GM21515 (cell line): ENCODE data around the gene DNAJA1.
A peak's percentile ranks its signal among the peaks of the same experiment; 100 is the strongest.

Experiments used
- ATAC-seq: cut with Tn5 transposase; IDR thresholded peaks from one replicate; pipeline ENCODE4 v1.9.1; 2021; ENCODE audit not compliant: unreplicated experiment

DNAJA1 gene

DNA sequence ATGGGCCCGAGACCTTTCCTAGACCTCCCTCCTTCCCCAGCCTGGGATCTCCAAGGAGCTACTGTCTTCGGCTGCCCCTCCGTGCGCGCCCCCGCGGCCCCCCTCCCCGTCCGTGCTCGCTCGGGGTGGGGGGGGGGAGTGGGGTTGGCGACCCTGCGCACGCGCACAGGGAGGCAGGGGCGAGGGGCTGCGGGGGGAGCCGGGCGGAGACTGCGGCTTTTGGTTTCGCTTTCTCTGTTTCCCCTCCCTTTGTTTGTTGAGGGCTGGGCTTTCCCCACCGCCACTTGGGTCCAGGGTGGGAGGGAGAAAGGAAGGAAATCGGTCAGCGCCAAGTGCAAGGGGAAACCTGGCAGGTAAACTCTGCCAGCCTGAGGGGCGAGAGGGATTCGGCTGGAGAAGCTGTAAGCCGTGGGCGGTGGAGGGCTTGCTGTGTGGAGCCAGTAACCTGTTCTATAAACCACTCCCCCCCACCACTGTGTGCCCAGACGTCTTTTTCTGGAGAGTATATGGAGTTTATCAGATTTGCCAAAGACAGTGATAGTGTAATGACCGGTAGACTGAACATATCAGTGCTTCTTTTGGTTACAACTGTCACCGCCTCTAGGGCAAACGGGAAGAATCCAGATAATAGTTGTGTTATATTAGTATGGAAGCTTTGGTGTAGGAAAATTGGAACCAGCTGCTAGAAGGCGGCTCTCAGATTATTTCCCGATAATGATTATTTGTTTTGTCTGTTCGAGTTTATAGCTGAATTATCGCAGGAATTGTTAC is 684 bp downstream of the DNAJA1 start:
- peak; percentile 37 for ATAC-seq

DNA sequence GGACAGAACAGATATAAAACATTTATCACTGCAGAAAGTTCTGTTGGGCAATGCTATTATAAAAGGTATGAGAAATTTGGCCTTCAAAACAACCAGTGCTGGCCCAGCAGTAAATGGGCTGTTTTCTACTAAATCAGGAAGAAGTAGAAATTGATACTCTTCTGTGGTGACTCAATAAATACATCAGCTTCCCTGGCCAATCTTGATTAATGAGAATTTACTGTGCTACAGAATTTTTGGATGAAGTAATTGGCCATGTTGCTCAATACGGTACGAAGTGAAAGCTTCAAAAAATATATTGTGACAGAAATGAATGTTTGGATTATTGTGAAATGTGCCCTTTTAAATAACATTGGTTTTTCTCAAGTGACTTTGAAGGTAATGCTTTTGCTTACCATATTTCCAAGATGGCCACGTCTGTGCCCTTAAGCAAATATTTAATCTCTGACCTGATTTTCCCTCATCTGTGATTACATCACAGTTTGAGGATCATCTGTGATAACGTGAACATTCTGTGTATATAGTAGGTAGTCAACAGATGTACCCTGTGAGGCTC is 4.2 kb downstream of the DNAJA1 start:
- no peak for ATAC-seq

DNA sequence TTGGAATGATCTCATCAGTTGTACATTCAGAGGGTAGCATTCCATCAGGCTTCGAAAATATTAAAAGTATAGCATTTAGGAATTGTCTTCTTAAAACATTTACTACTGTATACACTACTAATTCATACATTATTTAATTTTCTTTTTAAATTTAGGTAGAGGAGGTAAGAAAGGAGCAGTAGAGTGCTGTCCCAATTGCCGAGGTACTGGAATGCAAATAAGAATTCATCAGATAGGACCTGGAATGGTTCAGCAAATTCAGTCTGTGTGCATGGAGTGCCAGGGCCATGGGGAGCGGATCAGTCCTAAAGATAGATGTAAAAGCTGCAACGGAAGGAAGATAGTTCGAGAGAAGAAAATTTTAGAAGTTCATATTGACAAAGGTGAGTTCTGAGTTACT is 5.2 kb downstream of the DNAJA1 start:
- no peak for ATAC-seq

DNA sequence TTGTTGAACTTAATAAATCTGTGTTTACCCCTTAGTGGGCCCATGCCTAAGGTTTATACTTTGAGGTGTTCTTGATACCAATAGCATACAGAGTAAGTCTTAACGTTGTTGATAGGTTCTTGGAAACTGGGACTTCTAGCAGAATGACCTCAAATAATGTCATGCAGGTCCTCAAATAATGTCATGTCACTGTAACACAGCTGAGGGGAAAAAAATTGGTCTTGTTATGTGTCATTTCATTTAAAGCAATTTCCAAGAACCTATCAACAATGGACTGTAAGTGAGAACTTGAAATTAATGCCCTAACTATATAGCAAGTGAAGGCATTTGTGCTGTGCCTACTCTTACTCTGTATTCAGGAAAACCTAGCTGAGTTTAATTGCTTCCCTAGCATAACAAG is 7.2 kb downstream of the DNAJA1 start:
- no peak for ATAC-seq

DNA sequence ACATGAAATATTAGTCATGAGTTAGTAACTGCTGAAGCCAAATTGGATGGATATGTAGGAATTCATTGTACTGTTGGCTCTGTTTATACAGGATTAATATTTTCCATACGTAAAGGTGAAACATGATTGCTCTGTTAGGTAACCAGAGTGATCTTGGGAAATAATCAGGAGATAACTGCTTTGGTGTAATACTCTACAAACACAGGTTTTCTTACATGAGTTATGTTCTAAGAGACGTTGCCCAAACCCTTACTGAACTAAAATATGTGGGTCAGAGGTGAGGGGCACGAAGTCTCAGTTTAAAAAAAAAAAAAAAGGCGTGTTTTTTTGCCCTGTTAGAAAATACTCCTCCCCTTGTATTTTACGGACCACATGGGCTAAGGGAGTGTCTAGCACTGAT is 7.8 kb downstream of the DNAJA1 start:
- no peak for ATAC-seq

DNA sequence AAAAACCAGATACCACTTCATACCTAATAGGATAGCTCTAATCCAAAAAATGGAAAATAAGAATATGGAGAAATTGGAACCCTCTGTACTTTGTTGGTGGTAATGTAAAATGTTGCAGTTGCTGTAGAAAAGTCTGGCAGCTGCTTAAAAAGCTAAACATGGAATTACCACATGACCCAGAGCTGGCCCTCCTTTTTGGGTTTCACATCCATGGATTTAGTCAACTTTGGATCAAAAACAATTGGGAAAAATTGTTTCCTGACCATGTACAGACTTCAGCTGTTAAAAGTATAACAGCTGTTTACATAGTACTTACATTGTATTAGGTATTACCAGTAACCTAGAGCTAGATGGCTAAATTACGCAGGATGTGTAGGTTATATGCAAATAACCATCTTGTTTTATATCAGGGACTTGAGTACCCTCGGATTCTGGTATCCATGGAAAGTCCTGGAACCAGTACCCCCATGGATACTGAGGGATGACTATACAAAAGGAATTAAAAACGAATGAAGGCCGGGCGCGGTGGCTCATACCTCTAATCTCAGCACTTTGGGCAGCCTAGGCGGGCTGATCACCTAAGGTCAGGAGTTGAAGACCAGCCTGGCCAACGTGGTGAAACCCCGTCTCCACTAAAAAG is 15.8 kb downstream of the DNAJA1 start:
- ATAC-seq: no peak

DNA sequence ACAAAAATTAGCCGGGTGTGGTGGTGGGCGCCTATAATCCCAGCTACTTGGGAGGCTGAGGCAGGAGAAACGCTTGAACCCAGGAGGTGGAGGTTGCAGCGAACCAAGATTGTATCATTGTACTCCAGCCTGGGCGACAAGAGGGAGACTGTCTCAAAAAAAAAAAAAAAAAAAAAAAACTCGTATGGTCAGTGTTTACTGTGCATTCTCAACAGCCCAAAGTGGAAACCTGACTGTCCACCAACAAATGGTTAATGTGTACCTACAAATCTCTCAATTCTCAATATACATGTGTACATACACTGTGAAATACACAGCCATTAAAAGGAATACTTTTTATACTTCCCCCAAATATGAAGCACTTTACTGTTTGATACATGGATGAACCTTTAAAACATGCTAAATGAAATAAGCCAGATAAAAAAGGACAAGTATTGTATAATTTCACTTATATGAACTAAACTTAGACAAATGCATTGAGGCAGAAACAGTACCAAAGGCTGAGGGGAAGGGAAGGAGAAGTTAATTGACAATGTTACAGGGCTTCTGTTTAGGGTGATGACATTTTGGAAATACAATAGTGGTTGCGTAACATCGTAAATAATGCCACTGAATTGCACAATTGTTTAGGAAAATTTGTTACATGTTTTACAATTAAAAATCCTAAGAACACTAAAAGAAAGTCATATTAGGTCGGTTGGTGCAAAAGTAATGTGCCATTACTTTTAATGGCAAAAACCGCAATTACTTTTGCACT is 16.5 kb downstream of the DNAJA1 start:
- no peak for ATAC-seq

DNA sequence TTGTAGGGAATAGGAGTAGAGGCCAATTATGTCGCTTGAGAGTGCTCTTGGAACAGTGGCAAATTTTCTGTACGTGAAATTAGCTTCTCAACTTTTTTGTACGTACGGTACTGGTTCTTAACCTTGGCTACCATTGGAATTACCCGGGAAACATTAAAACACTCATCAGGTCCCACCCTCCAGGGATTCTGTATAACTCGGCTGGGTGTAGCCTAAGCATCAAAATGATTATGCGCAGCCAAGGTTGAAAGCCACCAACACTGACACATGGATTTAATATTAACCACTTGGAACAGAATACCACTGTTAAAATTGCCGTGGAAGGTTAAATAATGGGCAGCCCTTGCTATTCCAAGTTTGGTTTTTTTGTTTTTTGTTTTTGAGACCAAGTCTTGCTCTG is 17.4 kb downstream of the DNAJA1 start:
- no peak for ATAC-seq

DNA sequence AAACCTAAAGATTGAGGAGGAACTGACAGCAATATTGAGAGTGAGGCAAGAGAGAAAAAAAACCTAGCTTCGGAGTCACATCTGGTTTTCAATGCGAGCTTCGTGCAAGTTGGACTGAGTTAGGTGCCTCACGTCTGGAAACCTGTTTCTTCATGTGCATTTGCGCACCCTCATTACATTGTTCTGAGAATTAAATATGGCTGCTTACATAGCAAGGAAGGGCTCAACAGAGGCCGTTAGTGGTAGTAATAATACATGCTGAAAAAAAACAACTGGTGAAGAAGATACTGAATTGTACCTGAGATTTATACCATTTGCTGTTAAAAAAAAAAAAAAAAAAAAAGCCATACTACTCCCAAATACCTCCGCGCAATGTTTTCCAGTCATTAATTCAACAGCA is 18.6 kb downstream of the DNAJA1 start:
- ATAC-seq: no peak

DNA sequence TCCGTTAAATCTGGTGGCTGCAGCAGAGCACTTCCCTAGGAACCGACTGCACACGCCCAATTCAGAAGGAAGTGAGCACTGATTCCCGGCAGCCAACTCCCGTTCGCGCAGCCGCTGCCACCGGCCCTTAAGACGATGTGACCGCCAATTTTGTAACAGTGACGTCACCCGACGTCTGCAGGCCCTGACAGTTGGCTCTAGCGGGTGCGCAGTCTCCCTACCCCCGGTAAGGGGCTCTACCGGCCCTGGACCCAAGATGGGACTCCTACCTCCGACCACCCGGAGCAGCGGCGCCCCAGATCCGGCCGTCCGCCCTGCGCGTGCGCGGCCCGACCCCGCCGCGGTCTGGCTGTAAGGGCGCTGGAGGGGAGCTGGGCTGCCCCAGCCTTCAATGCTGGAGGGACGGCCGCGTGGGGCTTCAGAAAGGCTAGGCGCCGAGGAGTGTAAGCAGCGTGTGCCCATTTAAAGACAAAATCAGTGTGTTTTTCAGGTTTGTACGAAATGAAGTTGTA is 19.1 kb downstream of the DNAJA1 start:
- peak; percentile 74 for ATAC-seq

DNA sequence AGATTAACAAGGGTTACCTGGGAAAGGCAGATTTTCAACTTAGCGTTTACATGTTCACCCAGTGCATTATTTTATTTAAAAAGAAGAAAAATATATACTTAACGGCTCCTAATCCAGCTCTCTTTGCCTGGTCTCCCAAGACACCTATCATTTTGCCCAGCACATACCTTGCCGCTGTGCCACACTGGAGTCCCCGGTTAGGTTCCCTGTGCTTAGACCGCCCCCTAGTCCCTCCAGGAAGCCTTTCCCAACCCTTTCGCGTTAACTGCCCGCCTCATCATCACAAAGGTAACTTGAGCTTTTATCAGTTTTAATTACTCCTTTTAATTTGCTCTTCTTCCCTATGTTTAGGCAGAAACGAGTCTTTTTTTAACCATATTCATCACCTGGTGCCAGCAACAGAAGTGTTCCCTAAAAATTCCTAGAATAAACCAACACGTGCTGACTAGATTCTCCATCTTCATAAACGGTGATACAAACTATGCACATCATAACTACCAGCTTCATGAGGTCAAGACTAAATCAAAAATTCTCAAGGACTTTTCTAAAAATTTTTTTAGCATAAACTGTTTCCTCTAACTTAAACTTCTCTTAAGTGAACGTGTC is 19.7 kb downstream of the DNAJA1 start:
- no peak for ATAC-seq

DNA sequence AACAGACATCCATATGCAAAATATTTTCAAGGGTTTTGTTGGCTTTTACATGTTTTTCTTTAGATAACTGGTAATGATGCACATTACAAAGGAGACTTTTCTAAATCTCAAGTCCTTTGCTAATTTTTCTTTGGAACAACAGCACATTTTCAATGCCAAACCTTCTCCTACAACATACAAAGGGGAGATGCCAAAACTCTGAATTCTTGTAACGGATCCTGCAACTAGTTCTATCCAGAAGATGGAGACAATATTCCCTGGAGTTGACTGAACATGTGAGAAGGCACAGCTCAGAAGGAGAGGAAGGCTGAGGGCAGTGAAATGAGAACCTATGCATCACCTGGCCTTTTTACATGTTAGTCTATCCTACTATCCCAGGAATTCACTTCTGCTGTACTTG is 21.0 kb downstream of the DNAJA1 start:
- ATAC-seq: no peak

DNA sequence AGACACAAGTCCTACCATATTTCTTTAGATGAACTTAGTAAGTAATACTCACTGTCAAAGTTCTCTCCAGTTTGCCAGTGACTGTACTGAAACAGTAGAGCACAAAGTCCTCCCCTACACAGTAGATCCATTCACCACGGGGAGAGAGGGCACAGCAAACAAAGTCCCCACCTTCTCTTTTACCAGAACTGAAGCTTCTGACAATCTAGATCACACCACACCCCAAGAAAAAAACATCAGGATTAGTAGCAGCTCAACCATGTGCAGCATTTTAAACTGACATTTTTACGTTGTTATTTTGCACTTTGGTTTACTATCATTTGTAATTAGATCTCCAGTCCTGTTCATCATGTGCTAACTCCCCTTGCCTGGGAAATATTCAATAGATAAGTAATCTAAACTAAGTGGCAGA is 23.0 kb downstream of the DNAJA1 start:
- no peak for ATAC-seq

DNA sequence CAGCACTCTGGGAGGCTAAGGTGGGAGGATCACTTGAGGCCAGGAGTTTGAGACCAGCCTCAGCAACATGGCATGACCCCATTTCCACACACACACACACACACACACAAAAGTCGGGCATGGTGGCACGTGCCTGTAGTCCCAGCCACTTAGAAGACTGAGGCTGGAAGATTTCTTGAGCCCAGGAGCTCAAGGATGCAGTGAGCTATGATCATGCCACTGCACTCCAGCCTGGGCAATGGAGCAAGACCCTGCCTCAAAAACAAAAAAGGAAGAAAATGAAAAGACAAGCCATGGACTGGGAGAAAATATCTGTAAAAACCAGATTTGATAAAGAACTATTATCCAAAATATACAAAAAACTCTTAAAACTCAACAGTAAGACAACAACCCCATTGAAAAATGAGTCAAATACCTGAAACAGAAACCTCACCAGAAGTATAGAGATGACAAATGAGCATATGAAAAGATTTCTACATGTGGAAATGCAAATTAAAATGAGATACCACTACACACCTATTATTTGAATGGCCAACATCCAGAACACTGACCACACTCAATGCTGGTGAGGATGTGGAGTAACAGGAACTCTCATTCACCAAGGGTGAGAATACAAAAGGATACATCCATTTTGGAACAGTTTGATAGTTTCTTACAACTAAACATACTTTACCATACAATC is 24.7 kb downstream of the DNAJA1 start:
- peak; percentile 66 for ATAC-seq

DNA sequence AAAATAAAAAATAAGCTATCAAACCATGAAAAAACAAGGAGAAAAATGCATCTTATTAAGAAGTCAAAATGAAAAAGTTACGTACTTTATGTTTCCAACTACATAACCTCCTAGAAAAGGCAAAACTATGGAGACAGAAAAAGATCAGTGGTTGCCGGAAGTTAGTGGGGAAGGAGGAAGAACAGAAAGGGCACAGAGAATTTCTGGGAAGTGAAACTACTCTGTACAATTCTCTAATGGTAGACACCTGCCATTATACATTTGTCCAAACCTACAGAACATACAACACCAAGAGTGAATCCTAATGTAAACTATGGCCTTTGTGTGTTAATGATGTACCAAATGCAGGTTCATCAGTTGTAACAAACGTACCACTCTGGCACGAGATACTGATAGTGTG is 26.1 kb downstream of the DNAJA1 start:
- ATAC-seq: no peak

DNA sequence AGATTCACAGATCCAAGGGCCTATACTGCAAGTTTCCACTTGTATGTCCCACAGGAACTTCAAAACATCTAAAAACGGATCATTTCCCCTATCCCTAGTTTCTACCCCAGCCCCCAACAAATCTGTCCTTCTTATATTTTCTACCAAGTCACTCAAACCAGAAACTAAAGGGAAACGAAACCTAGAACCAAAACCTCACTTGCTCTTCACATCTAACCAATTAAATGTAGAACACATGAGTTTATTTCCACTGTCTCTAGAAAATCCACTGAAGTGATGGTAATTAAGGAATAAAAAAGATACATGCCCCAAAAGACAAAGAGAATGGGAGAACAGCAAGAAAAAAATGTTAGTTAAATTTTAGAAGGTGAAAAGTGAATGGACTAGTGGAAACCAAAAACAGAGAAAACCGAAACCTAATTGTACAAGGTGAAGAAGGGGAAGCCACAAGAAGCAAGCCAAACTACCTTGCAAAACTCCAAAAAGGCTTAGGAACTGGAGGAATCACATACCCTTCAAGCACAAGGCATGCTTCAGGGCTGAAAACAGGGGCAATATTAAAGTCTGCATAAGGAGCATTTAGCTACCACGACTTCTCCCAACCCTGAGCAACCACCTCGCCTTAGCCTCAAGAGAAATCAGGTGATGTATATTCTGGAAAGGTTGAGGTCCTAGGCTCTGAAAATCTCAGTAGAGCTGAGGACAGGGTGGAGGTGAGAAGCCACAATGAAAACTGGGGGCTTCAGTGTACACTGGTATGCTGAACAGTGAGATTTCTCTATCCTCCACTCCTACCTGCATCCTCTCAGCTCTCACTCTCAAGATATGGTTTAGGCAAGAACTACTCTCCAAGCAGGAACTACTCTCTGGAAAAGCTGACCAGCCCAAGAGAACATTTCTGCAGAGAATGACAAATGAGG is 40.3 kb downstream of the DNAJA1 start:
- peak; percentile 78 for ATAC-seq

DNA sequence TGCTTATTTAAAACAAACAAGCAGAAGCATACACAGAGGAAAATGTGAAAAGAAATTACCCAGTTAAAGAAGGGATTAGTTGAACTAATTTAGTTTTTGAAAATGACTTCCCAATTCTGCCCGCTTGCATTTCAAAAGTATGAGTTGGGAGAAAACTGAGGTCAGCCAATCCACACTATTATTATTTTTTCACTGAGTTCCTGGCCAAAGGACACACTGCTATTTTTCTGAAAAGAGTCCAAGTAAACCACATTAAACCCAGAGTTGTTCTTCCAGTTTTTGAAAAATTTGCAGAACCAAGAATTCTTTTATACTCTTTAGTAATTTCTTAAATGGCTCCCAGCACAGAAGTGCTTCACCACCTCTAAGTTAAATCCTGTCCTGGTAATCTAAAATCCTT is 43.9 kb downstream of the DNAJA1 start:
- no peak for ATAC-seq

DNA sequence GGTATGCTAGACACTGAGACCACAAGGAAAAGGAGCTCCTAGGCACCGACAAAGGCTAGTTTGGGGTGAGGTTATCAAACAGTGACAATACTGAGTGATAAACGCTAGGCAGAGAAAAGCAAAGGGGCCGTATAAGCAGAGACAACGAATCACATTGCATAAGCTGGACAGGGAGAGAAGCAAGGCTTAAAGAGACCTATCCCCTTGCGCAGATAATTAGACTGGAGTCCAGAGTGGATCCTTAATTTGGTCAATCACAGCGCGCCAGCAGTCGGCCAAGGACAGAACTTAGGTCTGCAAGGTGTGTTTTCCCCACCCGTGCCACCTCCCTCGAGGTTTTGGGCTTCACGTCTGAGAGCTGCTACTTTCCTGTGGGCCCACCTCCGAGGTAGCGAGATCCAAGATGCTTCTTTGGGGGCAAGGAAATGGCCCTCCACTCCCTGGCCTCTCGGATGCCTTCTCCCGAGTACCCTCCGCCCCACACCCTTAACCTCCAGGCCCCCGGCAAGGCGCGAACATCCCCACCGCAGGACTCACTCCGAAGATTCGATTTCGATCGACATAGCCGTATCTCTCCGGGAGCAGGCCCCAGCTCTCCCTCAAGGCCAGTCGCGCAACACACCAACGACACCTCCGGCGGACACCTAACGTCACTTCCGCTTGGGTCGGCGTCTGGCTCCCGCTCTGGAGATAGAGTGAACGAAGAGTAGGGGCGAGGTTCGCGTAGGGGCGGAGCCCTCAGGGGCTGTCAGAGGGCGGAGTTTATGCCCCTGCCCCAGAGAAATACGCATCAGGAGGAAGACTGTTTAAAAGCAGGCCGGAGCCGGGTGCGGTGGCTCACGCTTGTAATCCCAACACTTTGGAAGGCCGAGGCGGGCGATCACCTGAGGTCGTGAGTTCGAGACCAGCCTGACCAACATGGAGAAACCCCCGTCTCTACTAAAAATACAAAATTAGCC is 51.3 kb downstream of the DNAJA1 start, which contains the start of gene SMU1:
Gene SMU1 (minus strand): TSS at position 629 of the 959 bp plus-strand sequence. CDS start 66 bp downstream, at position 563.
- peak; percentile 99 for ATAC-seq
